HEK293T (cell line): ENCODE results near the gene CNOT2.

ENCODE experiments used
- CTCF ChIA-PET: fragments of 350-600 bp; formaldehyde crosslinking; extraction: SDS; loops from one replicate; lab custom pipeline; 2021; ENCODE audit warnings: antibody characterized with exemption, inconsistent platforms; lab: Yijun Ruan, JAX
- POLR2A ChIA-PET: fragments of 350-600 bp; formaldehyde crosslinking; extraction: SDS; loops from one replicate; lab custom pipeline; 2020; ENCODE audit warnings: antibody characterized with exemption, inconsistent platforms; lab: Yijun Ruan, JAX
- DNase-seq: peaks from one replicate; pipeline ENCODE4 v3.0.0; 2012; ENCODE audit warnings: mixed read lengths; ENCODE audit errors: extremely low spot score
- ARNT ChIP-seq: fragments of 450-650 bp; IDR thresholded peaks from 2 replicates; pipeline ENCODE4 v1.6.1; 2017; ENCODE audit warnings: mild to moderate bottlenecking
- BHLHE40 ChIP-seq: fragments of 450-650 bp; IDR thresholded peaks from 2 replicates; pipeline ENCODE4 v1.6.1; 2016; ENCODE audit warnings: mild to moderate bottlenecking, moderate library complexity, borderline replicate concordance
- CTBP1 ChIP-seq: fragments of 450-650 bp; IDR thresholded peaks from 2 replicates; pipeline ENCODE4 v1.6.1; 2016; ENCODE audit warnings: borderline replicate concordance
- ELF4 ChIP-seq: fragments of 450-650 bp; IDR thresholded peaks from 2 replicates; pipeline ENCODE4 v1.6.1; 2017; ENCODE audit warnings: antibody characterized with exemption
- FOXA1 ChIP-seq: fragments of 450-650 bp; IDR thresholded peaks from 2 replicates; pipeline ENCODE4 v1.6.1; 2016; ENCODE audit warnings: mild to moderate bottlenecking
- FOXK2 ChIP-seq: fragments of 450-650 bp; IDR thresholded peaks from 2 replicates; pipeline ENCODE4 v1.6.1; 2016; ENCODE audit warnings: mild to moderate bottlenecking
- FOXM1 ChIP-seq: fragments of 450-650 bp; IDR thresholded peaks from 2 replicates; pipeline ENCODE4 v1.6.1; 2017; ENCODE audit warnings: mild to moderate bottlenecking, borderline replicate concordance
- HDGF ChIP-seq: fragments of 450-650 bp; IDR thresholded peaks from 2 replicates; pipeline ENCODE4 v1.6.1; 2017; ENCODE audit warnings: antibody characterized with exemption, borderline replicate concordance
- L3MBTL2 ChIP-seq: fragments of 450-650 bp; conservative IDR thresholded peaks from 2 replicates; pipeline ENCODE4 v1.6.1; 2016; ENCODE audit warnings: mild to moderate bottlenecking
- LEF1 ChIP-seq: fragments of 450-650 bp; IDR thresholded peaks from 2 replicates; pipeline ENCODE4 v1.6.1; 2017; ENCODE audit warnings: mild to moderate bottlenecking, borderline replicate concordance
- NFRKB ChIP-seq: fragments of 450-650 bp; IDR thresholded peaks from 2 replicates; pipeline ENCODE4 v1.6.1; 2016; ENCODE audit warnings: mild to moderate bottlenecking, moderate library complexity
- SP1 ChIP-seq: fragments of 450-650 bp; IDR thresholded peaks from 2 replicates; pipeline ENCODE4 v1.6.1; 2017
- SUZ12 ChIP-seq: fragments of 450-650 bp; IDR thresholded peaks from 2 replicates; pipeline ENCODE4 v1.6.1; 2016; ENCODE audit warnings: mild to moderate bottlenecking
- TARDBP ChIP-seq: fragments of 450-650 bp; IDR thresholded peaks from 2 replicates; pipeline ENCODE4 v1.6.1; 2016
- ZNF384 ChIP-seq: fragments of 450-650 bp; IDR thresholded peaks from 2 replicates; pipeline ENCODE4 v1.6.1; 2016
- TF ChIP-seq, protein P1 (sequence below): fragments of 450-650 bp; IDR thresholded peaks from 2 replicates; pipeline ENCODE4 v1.6.1; 2016

The CNOT2 gene

DNA sequence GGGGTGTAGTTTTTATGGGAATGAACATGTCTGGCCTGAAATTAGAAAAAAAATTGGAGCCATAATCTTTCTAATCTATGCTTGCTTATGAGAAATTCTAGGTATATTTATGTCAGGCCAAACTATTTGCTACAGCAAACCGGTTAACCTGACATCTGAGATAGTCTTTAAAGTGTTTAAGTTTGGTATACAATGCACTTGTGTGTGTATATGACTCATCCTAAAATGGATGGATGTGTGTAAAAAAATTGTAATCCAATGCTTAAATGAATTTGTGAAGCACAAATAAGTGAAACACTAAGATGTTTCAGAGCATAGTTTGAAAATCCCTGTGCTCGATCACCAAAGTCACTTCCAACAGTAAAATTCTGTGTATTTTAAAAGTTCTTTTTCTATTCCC, 6.7 kb downstream of the CNOT2 start:
- ChIA-PET POLR2A (no interaction called here), CTCF (no interaction called here)
- no peak for DNase-seq
- no peak for TF ChIP-seq HDGF
- no peak for TF ChIP-seq CTBP1
- TF ChIP-seq, protein P1, sequence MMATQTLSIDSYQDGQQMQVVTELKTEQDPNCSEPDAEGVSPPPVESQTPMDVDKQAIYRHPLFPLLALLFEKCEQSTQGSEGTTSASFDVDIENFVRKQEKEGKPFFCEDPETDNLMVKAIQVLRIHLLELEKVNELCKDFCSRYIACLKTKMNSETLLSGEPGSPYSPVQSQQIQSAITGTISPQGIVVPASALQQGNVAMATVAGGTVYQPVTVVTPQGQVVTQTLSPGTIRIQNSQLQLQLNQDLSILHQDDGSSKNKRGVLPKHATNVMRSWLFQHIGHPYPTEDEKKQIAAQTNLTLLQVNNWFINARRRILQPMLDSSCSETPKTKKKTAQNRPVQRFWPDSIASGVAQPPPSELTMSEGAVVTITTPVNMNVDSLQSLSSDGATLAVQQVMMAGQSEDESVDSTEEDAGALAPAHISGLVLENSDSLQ: no peak
- no peak for TF ChIP-seq FOXM1
- no peak for TF ChIP-seq L3MBTL2
- TF ChIP-seq FOXA1: no peak
- TF ChIP-seq LEF1: no peak
- no peak for TF ChIP-seq ELF4

DNA sequence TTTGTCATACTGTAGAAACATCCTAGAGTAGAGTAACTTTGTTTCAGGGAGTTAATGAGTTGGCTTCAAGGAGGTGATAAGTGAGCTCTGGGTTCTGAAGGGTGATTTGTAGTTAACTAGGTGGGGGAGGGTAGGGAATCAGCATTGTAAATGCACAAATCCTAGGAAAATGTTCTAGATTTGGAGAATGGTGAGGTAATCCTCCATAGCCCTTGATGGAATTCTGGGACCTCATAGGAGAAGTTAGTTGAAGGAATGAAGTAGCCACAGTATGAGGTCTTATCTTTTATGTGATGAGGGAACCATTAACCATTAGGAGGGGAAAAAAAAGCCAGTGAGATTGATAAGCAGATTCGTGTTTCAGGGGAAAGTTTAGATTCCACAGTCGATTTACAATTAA, 8.0 kb downstream of the CNOT2 start:
- peak; percentile 9 for DNase-seq
- TF ChIP-seq SUZ12: no peak
- TF ChIP-seq NFRKB: no peak; the same call in 1 of the 2 replicates
- TF ChIP-seq FOXK2: no peak
- TF ChIP-seq L3MBTL2: no peak
- TF ChIP-seq LEF1: no peak
- no peak for TF ChIP-seq FOXM1
- TF ChIP-seq ZNF384: no peak
- no peak for TF ChIP-seq TARDBP
- no peak for TF ChIP-seq ARNT
- ChIA-PET POLR2A (interaction anchor here (1.9 kb wide), 1 partner anchor 9 kb away, joined by 4 read pairs; no protein-coding TSS in a partner anchor), CTCF (no interaction called here)

DNA sequence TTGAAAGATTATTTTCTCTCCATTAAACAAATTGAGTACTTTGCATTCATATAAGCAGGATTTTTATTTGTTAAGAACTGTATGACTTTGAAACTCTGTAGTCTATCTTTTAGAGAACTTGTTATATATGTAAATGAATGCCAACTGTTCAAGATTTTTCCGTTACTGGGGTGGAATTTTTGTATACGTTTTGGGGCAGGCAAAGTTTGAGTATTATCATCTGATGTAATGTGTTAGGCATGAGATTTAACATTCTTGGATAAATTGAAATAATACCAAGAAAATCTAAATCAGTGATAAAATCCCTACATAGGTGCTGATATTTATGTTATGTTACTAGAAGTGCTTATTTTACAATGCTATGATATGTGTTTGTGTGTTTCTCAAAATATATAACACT, 8.4 kb downstream of the CNOT2 start:
- no peak for DNase-seq
- POLR2A ChIA-PET: interaction anchor here (1.9 kb wide), 1 partner anchor 9 kb away, joined by 4 read pairs; no protein-coding TSS in a partner anchor
- no peak for TF ChIP-seq ELF4
- no peak for TF ChIP-seq FOXM1
- TF ChIP-seq HDGF: no peak
- TF ChIP-seq NFRKB: no peak
- no peak for TF ChIP-seq ZNF384
- no peak for TF ChIP-seq LEF1
- no peak for TF ChIP-seq L3MBTL2
- TF ChIP-seq CTBP1: no peak
- TF ChIP-seq SP1: no peak
- no peak for TF ChIP-seq ARNT
- TF ChIP-seq, protein P1: no peak
- no peak for TF ChIP-seq FOXA1
- no peak for TF ChIP-seq BHLHE40
- no peak for TF ChIP-seq FOXK2
- no peak for TF ChIP-seq TARDBP
- TF ChIP-seq SUZ12: no peak
- CTCF ChIA-PET: no interaction called here

DNA sequence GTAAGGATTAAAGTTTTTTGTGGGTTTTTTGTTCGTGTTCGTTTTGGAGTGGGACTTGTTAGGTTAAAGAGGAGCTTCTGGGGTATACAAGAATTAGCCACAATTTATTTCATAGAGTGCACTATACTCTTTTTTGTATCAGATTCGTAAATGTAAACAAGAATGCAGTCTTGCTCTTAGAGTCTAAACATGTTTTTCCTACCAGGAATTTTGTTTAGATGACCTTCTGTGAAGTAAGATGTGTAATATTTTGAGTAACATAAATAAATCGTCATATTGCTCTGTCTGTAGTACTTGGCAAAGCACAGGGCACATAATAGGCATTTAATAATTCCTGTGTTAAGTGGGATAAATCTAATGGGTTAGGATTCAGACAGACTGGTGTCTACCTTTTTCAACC, 9.6 kb downstream of the CNOT2 start:
- no peak for DNase-seq
- POLR2A ChIA-PET: interaction anchor here (1.0 kb wide), 1 partner anchor 9 kb away, joined by 3 read pairs; no protein-coding TSS in a partner anchor
- CTCF ChIA-PET: no interaction called here
- TF ChIP-seq ZNF384 (no peak), FOXM1 (no peak), NFRKB (no peak), TARDBP (no peak), SP1 (no peak), ARNT (no peak), LEF1 (no peak), BHLHE40 (no peak), CTBP1 (no peak), ELF4 (no peak), FOXA1 (no peak), FOXK2 (no peak), SUZ12 (no peak), L3MBTL2 (no peak), HDGF (no peak)
- TF ChIP-seq, protein P1: no peak

DNA sequence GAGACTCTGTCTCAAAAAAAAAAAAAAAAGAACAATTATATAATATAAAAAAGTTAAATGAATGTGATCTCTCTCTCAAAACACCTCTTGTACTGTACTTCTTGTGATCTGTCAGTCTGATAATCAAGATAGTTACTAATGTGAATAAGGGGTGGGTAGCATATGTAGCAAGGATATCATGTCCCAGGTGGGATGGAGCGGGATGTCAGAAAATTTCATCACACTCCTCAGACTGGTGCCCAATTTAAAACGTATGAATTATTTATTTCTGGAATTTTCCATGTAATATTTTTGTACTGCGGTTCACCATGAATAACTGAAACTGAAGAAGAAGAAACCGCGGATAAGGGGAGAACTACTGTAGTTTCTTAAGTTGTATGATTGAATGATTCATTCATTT, 11.0 kb downstream of the CNOT2 start:
- CTCF ChIA-PET: no interaction called here
- no peak for DNase-seq
- TF ChIP-seq ELF4 (no peak), FOXA1 (no peak), FOXM1 (no peak), BHLHE40 (no peak), HDGF (no peak), ZNF384 (no peak), SP1 (no peak), FOXK2 (no peak), TARDBP (no peak), SUZ12 (no peak), CTBP1 (no peak), L3MBTL2 (no peak), LEF1 (no peak), NFRKB (no peak), ARNT (no peak)
- TF ChIP-seq, protein P1: no peak
- POLR2A ChIA-PET: no interaction called here
